ENCODE results near the gene ATXN3L.

DNA sequence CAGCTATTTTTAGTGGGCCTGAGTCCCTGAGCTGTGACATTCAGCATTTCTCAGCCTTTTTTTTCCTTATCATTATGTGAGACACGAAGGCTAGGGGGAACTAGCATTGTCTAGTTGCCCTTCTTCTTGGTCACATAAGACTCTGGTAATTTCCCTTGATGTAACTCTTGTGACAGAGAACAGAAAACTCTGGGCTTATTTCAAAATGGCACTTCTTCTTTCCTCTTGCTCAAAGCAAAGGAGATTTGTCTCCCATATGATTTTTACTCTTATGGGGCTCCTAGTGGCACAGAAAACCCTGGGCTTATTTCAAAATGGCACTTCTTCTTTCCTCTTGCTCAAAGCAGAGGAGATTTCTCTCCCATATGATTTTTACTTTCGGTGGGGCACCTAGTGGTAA lies 14.7 kb downstream of the ATXN3L start:
- TF ChIP-seq, protein P1, sequence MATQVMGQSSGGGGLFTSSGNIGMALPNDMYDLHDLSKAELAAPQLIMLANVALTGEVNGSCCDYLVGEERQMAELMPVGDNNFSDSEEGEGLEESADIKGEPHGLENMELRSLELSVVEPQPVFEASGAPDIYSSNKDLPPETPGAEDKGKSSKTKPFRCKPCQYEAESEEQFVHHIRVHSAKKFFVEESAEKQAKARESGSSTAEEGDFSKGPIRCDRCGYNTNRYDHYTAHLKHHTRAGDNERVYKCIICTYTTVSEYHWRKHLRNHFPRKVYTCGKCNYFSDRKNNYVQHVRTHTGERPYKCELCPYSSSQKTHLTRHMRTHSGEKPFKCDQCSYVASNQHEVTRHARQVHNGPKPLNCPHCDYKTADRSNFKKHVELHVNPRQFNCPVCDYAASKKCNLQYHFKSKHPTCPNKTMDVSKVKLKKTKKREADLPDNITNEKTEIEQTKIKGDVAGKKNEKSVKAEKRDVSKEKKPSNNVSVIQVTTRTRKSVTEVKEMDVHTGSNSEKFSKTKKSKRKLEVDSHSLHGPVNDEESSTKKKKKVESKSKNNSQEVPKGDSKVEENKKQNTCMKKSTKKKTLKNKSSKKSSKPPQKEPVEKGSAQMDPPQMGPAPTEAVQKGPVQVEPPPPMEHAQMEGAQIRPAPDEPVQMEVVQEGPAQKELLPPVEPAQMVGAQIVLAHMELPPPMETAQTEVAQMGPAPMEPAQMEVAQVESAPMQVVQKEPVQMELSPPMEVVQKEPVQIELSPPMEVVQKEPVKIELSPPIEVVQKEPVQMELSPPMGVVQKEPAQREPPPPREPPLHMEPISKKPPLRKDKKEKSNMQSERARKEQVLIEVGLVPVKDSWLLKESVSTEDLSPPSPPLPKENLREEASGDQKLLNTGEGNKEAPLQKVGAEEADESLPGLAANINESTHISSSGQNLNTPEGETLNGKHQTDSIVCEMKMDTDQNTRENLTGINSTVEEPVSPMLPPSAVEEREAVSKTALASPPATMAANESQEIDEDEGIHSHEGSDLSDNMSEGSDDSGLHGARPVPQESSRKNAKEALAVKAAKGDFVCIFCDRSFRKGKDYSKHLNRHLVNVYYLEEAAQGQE (IDR thresholded peaks at IDR 0.05; ENCODE audit: borderline replicate concordance): no peak
- TF ChIP-seq, protein P2, sequence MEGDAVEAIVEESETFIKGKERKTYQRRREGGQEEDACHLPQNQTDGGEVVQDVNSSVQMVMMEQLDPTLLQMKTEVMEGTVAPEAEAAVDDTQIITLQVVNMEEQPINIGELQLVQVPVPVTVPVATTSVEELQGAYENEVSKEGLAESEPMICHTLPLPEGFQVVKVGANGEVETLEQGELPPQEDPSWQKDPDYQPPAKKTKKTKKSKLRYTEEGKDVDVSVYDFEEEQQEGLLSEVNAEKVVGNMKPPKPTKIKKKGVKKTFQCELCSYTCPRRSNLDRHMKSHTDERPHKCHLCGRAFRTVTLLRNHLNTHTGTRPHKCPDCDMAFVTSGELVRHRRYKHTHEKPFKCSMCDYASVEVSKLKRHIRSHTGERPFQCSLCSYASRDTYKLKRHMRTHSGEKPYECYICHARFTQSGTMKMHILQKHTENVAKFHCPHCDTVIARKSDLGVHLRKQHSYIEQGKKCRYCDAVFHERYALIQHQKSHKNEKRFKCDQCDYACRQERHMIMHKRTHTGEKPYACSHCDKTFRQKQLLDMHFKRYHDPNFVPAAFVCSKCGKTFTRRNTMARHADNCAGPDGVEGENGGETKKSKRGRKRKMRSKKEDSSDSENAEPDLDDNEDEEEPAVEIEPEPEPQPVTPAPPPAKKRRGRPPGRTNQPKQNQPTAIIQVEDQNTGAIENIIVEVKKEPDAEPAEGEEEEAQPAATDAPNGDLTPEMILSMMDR (IDR thresholded peaks at IDR 0.05; ENCODE audit: poor library complexity, severe bottlenecking): no peak

All from neural cell (in vitro differentiated cells).